ENCODE results near the gene PLS1. TPM values are rescaled to one million over a fixed set of nuclear protein-coding genes. Genes with fewer than 3 reads are reported as not detected.

PLS1 gene
- total and polyA plus RNA-seq, 2 donors from 2014 or later, result 10.7 to 51.4 TPM

DNA sequence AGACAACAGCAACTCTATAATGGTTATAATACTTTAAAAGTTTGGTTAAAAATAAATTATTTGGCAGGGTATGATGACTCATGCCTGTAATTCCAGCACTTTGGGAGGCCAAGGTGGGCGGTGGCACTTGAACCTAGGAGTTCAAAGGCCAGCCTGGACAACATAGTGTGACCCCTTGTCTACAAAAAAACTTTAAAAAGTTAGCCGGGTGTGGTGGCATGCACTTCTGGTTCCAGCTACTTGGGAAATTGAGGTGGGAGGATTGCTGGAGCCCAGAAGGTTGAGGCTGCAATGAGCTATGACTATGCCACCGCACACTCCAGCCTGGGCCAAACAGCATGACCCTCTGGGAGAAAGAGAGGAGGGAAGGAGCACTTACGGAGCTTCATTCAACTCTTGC is 119.9 kb downstream of the PLS1 start:
- no peak for DNase-seq
- no peaks in the 10 kb centered on the region for H3K27me3 ChIP-seq (ENCODE audit: control insufficient read depth, insufficient read depth, low read length)
- no peak overlapping the region for H3K4me3 ChIP-seq (ENCODE audit: low read length in 3 of 3)
- H3K36me3 ChIP-seq (ENCODE audit: control insufficient read depth in 2 of 3, insufficient read depth in 3 of 3, low read length in 3 of 3), result no peaks in the 10 kb centered on the region
- H3K4me1 ChIP-seq (ENCODE audit: control insufficient read depth in 2 of 3, insufficient read depth in 2 of 3, low read depth in 1 of 3, low read length in 3 of 3), result no peaks in the 10 kb centered on the region
- no peak for FAIRE-seq
- no peaks in the 10 kb centered on the region for H3K9me3 ChIP-seq (ENCODE audit: control insufficient read depth in 2 of 3, insufficient read depth in 1 of 3, low read length in 3 of 3)
- no peak overlapping the region for H3K27ac ChIP-seq (ENCODE audit: low read depth in 2 of 2, low read length in 2 of 2)
- no peak for TF ChIP-seq CTCF (IDR thresholded peaks at IDR 0.05; ENCODE audit: borderline replicate concordance, extremely low read depth, insufficient read depth)
- H3K9ac ChIP-seq (ENCODE audit: low read length in 3 of 3), result no peak overlapping the region
- intact Hi-C loops (cut with DNase I), result no loop called here

DNA sequence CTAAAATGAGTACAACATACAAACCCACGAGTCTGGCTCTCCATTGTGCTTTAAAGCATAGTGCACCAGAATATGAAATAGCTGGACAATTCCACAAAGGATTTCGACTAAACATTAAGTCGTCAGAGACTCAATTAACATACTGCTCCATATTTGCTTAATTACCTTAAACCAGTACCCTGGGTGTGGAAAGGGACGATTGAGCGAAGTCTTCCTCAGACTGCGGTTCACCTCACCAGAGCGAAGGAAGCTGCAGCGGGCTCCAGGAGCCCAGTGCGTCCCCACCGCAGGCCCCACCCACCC is 127.4 kb downstream of the PLS1 start:
- intact Hi-C loops (cut with DNase I), result no loop called here
- no peaks in the 10 kb centered on the region for H3K9me3 ChIP-seq (ENCODE audit: control insufficient read depth in 2 of 3, insufficient read depth in 1 of 3, low read length in 3 of 3)
- H3K27me3 ChIP-seq (ENCODE audit: control insufficient read depth, insufficient read depth, low read length), result no peaks in the 10 kb centered on the region
- peaks cover 0 to 2% (median 0%) of the 10 kb centered on the region in 3 donors for H3K4me1 ChIP-seq (ENCODE audit: control insufficient read depth in 2 of 3, insufficient read depth in 2 of 3, low read depth in 1 of 3, low read length in 3 of 3)
- no peak for TF ChIP-seq CTCF (IDR thresholded peaks at IDR 0.05; ENCODE audit: borderline replicate concordance, extremely low read depth, insufficient read depth)
- DNase-seq (no peak), FAIRE-seq (no peak)
- peak overlapping the region; percentile 81 to 92 (median 88) for H3K4me3 ChIP-seq (ENCODE audit: low read length in 3 of 3)
- no peak overlapping the region for H3K27ac ChIP-seq (ENCODE audit: low read depth in 2 of 2, low read length in 2 of 2)
- no peaks in the 10 kb centered on the region for H3K36me3 ChIP-seq (ENCODE audit: control insufficient read depth in 2 of 3, insufficient read depth in 3 of 3, low read length in 3 of 3)
- peak overlapping the region in 2 of 3 donors; percentile 49 to 85 for H3K9ac ChIP-seq (ENCODE audit: low read length in 3 of 3)

- peak within 1 kb of the TSS; percentile 49 to 85 (median 82) for H3K9ac ChIP-seq (ENCODE audit: low read length in 3 of 3)
- no peaks in the 10 kb centered on the region for H3K36me3 ChIP-seq (ENCODE audit: control insufficient read depth in 2 of 3, insufficient read depth in 3 of 3, low read length in 3 of 3)
- peak within 1 kb of the TSS; percentile 72 to 76 for H3K27ac ChIP-seq (ENCODE audit: low read depth in 2 of 2, low read length in 2 of 2)
- no peaks in the 10 kb centered on the region for H3K27me3 ChIP-seq (ENCODE audit: control insufficient read depth, insufficient read depth, low read length)
- DNase-seq (peak; percentile 91 to 94 (median 91)), FAIRE-seq (no peak)
- H3K4me1 ChIP-seq (ENCODE audit: control insufficient read depth in 2 of 3, insufficient read depth in 2 of 3, low read depth in 1 of 3, low read length in 3 of 3), result peaks cover 0 to 2% (median 0%) of the 10 kb centered on the region in 3 donors
- peak within 1 kb of the TSS; percentile 86 to 92 (median 88) for H3K4me3 ChIP-seq (ENCODE audit: low read length in 3 of 3)
- intact Hi-C loops (cut with DNase I), result no loop called here
- no peak for TF ChIP-seq CTCF (IDR thresholded peaks at IDR 0.05; ENCODE audit: borderline replicate concordance, extremely low read depth, insufficient read depth)
- H3K9me3 ChIP-seq (ENCODE audit: control insufficient read depth in 2 of 3, insufficient read depth in 1 of 3, low read length in 3 of 3), result no peaks in the 10 kb centered on the region
Measured at GRCh38 chr3:142723968-142724681, 127.9 kb downstream of the PLS1 start, which contains the start of gene TRPC1. Gene TRPC1 (plus strand): TSS chr3:142724034. CDS start chr3:142724560, 526 bp downstream.
